Karpas-422 (cell line): ENCODE measurements around the gene NT5E. TPM values are rescaled to one million over a fixed set of nuclear protein-coding genes. Genes with fewer than 3 reads are reported as not detected.
"Not testable (repeated sequence)": the region's sequence is repeated elsewhere in the genome, so short reads cannot be mapped to it uniquely, and the experiment has no call there.

Experiments
- DNase-seq: peaks from one replicate; pipeline ENCODE4 v3.0.0-alpha.2; 2015
- H2AFZ ChIP-seq: fragments of 200-600 bp; sonication (generic); 2 replicates; pipeline ENCODE4 v1.6.1; 2014; ENCODE audit warnings: antibody characterized with exemption, low read length, mixed read lengths
- H3K27ac ChIP-seq: fragments of 200-600 bp; sonication (generic); 2 replicates; pipeline ENCODE4 v1.5.1; 2014; ENCODE audit warnings: mild to moderate bottlenecking, low read length, moderate library complexity
- H3K27me3 ChIP-seq: fragments of 200-600 bp; sonication (generic); 2 replicates; pipeline ENCODE4 v1.6.1; 2014; ENCODE audit warnings: low read length, mixed read lengths
- H3K36me3 ChIP-seq: fragments of 200-600 bp; sonication (generic); 2 replicates; pipeline ENCODE4 v1.6.1; 2014; ENCODE audit warnings: low read length, mixed read lengths; ENCODE audit not compliant: insufficient read depth
- H3K4me1 ChIP-seq: fragments of 200-600 bp; sonication (generic); 2 replicates; pipeline ENCODE4 v1.6.1; 2014; ENCODE audit warnings: mild to moderate bottlenecking, low read length, mixed read lengths
- H3K4me2 ChIP-seq: fragments of 200-600 bp; sonication (generic); 2 replicates; pipeline ENCODE4 v1.6.1; 2014; ENCODE audit warnings: low read length, low read depth, mild to moderate bottlenecking; ENCODE audit not compliant: poor library complexity, severe bottlenecking
- H3K4me3 ChIP-seq: fragments of 200-600 bp; sonication (generic); 2 replicates; pipeline ENCODE4 v1.5.1; 2014; ENCODE audit warnings: mild to moderate bottlenecking, antibody characterized with exemption, low read length, mixed read lengths
- H3K79me2 ChIP-seq: fragments of 200-600 bp; sonication (generic); 2 replicates; pipeline ENCODE4 v1.6.1; 2014; ENCODE audit warnings: mild to moderate bottlenecking, low read length, mixed read lengths
- H3K9ac ChIP-seq: fragments of 200-600 bp; sonication (generic); 2 replicates; pipeline ENCODE4 v1.6.0; 2014; ENCODE audit warnings: low read length
- H3K9me2 ChIP-seq: fragments of 200-600 bp; sonication (generic), shearing (Covaris generic); replicated peaks from 2 replicates; pipeline ENCODE4 v1.6.0; 2014; ENCODE audit warnings: mild to moderate bottlenecking, low read length, moderate library complexity; ENCODE audit not compliant: insufficient read depth
- H3K9me3 ChIP-seq: fragments of 300-700, 200-600 bp; sonication (generic); 2 replicates; pipeline ENCODE4 v1.6.1; 2014; ENCODE audit warnings: low read length, mixed read lengths
- H4K20me1 ChIP-seq: fragments of 200-600 bp; sonication (generic); 2 replicates; pipeline ENCODE4 v1.6.1; 2014; ENCODE audit warnings: mild to moderate bottlenecking, antibody characterized with exemption, low read length, low read depth; ENCODE audit not compliant: insufficient read depth
- total RNA-seq: library from RNA; depleted of rRNA; stranded (reverse); fragments of >200 nt; shearing (Covaris generic); gene quantifications from 2 replicates; pipeline ENCODE4 v1.2.3, GENCODE V29; 2014; ENCODE audit warnings: low replicate concordance

NT5E gene
- total RNA-seq, 1 experiment from 2014 or later: not detected

GRCh38 chr6:85493389-85493788 lies 43.5 kb downstream of the NT5E start:
- no peaks in the 10 kb centered on the region for H3K9me3 ChIP-seq
- no peaks in the 10 kb centered on the region for H3K9me2 ChIP-seq
- no peak overlapping the region for H3K27ac ChIP-seq
- H3K4me1 ChIP-seq: no peaks in the 10 kb centered on the region
- no peak overlapping the region for H3K4me3 ChIP-seq
- no peaks in the 10 kb centered on the region for H3K36me3 ChIP-seq
- no peaks in the 10 kb centered on the region for H4K20me1 ChIP-seq
- no peak for DNase-seq
- H3K4me2 ChIP-seq: no peak overlapping the region
- no peak overlapping the region for H2AFZ ChIP-seq
- H3K27me3 ChIP-seq: no peaks in the 10 kb centered on the region
- H3K79me2 ChIP-seq: no peaks in the 10 kb centered on the region
- H3K9ac ChIP-seq: no peak overlapping the region

DNA sequence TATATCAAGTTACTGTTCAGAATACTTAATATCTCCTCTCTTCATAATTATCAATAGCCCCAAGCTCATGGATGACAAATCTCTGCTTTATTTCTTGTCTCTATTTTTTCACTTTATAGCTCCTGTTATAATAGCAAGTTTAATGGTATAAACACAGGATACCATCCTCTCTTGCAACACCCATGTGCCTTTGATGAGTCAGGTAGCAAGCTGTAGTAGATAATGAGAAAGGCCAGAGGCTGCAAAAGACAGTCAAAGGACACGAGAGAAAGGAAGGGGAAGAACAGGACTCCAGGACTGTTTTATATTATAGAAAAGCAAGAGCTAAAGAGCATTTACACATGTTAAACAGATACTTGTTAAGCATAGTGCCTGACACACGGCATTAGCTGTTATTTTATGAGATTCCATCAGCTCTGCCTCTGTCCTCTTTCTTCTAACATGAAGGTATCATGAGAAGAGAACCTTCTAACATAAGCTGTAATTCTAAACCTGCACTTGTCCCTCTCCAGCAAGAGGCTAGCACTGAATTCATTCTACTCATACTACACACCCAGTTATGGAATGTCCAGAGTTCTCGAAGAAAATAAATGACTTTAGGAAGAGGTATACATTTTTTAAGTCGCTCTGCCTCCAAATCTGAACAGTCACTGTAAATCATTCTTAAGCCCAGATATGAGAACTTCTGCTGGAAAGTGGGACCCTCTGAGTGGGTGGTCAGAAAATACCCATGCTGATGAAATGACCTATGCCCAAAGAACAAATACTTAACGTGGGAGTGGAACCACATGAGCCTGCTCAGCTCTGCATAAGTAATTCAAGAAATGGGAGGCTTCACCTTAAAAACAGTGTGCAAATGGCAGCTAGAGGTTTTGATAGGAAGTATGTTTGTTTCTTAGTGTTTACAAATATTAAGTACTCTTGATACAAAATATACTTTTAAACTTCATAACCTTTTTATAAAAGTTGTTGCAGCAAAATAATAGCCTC lies 45.0 kb downstream of the NT5E start:
- Histone ChIP-seq H3K27me3 (no peaks in the 10 kb centered on the region), H4K20me1 (no peaks in the 10 kb centered on the region), H3K4me3 (no peak overlapping the region), H2AFZ (no peak overlapping the region), H3K4me1 (no peaks in the 10 kb centered on the region), H3K9me2 (no peaks in the 10 kb centered on the region), H3K9me3 (no peaks in the 10 kb centered on the region), H3K9ac (no peak overlapping the region), H3K27ac (no peak overlapping the region), H3K36me3 (no peaks in the 10 kb centered on the region; the same call in 1 of the 2 replicates), H3K79me2 (no peaks in the 10 kb centered on the region), H3K4me2 (no peak overlapping the region)
- no peak for DNase-seq

GRCh38 chr6:85496009-85496579 lies 46.2 kb downstream of the NT5E start:
- Histone ChIP-seq H3K9ac (no peak overlapping the region), H3K27ac (no peak overlapping the region), H3K4me1 (no peaks in the 10 kb centered on the region), H4K20me1 (no peaks in the 10 kb centered on the region), H3K4me2 (no peak overlapping the region), H3K36me3 (peaks cover 3% of the 10 kb centered on the region; the same call in 1 of the 2 replicates), H3K4me3 (no peak overlapping the region), H3K27me3 (no peaks in the 10 kb centered on the region), H3K79me2 (no peaks in the 10 kb centered on the region), H2AFZ (no peak overlapping the region), H3K9me3 (no peaks in the 10 kb centered on the region), H3K9me2 (no peaks in the 10 kb centered on the region)
- no peak for DNase-seq

DNA sequence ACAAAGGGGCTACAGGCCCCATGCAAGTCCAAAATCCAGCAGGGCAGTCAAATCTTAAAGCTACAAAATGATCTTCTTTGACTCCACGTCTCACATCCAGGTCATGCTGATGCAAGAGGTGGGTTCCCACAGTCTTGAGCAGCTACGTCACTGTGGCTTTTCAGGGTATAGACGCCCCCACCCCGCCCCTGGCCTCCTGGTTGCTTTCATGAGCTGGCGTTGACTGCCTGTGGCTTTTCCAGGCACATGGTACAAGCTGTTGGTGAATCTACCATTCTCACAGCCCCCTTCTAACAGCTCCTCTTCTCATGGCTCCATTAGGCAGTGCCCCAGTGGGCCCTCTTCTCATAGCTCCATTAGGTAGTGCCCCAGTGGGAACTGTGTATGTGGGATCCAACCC lies 47.0 kb downstream of the NT5E start:
- no peaks in the 10 kb centered on the region for H3K79me2 ChIP-seq
- no peaks in the 10 kb centered on the region for H3K9me3 ChIP-seq
- H3K4me2 ChIP-seq: no peak overlapping the region
- no peaks in the 10 kb centered on the region for H3K27me3 ChIP-seq
- no peak overlapping the region for H2AFZ ChIP-seq
- no peak overlapping the region for H3K9ac ChIP-seq
- H3K27ac ChIP-seq: no peak overlapping the region
- H3K36me3 ChIP-seq: peaks cover 3% of the 10 kb centered on the region; the same call in 1 of the 2 replicates
- DNase-seq: no peak
- H3K9me2 ChIP-seq: no peaks in the 10 kb centered on the region
- no peak overlapping the region for H3K4me3 ChIP-seq
- H3K4me1 ChIP-seq: no peaks in the 10 kb centered on the region
- no peaks in the 10 kb centered on the region for H4K20me1 ChIP-seq

- Histone ChIP-seq H3K79me2 (no peaks in the 10 kb centered on the region), H2AFZ (no peak overlapping the region), H3K9me3 (no peaks in the 10 kb centered on the region), H3K4me3 (no peak overlapping the region), H3K36me3 (peaks cover 9% of the 10 kb centered on the region), H3K4me2 (no peak overlapping the region), H3K9ac (no peak overlapping the region), H3K27ac (no peak overlapping the region), H3K4me1 (no peaks in the 10 kb centered on the region), H3K9me2 (no peaks in the 10 kb centered on the region), H4K20me1 (no peaks in the 10 kb centered on the region), H3K27me3 (no peaks in the 10 kb centered on the region)
- no peak for DNase-seq
These were observed 48.8 kb downstream of the NT5E start for GRCh38 chr6:85498596-85499258.

GRCh38 chr6:85506441-85507093 lies 56.7 kb downstream of the NT5E start:
- Histone ChIP-seq H3K27ac (no peak overlapping the region), H3K9me2 (no peaks in the 10 kb centered on the region), H3K79me2 (no peaks in the 10 kb centered on the region), H3K9me3 (no peaks in the 10 kb centered on the region), H3K4me3 (no peak overlapping the region), H3K36me3 (peaks cover 49% of the 10 kb centered on the region; the same call in 1 of the 2 replicates), H3K4me2 (no peak overlapping the region), H3K9ac (no peak overlapping the region), H3K27me3 (no peaks in the 10 kb centered on the region), H3K4me1 (no peaks in the 10 kb centered on the region), H4K20me1 (no peaks in the 10 kb centered on the region), H2AFZ (no peak overlapping the region)
- no peak for DNase-seq

DNA sequence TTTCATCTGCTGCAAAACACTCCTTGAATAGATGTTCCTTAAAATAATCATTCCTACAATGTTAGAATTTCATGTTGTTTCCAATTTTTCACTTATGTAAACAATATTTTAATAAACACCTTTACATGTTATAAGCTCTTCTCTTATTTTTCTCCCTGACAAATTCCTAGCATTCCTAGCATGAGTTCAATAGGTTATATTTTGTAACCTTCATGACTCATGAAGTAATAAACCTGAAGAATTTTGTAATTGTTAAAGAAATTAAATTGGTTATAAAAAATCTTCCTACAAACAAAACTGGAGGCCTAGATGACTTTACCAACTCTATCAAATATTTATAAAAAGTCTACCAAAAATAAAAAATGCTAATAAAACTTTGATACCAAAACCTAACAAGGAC lies 66.3 kb downstream of the NT5E start:
- no peak for DNase-seq
- Histone ChIP-seq H3K4me3 (no peak overlapping the region), H3K9me3 (no peaks in the 10 kb centered on the region), H3K9me2 (no peaks in the 10 kb centered on the region), H3K36me3 (peaks cover 36% of the 10 kb centered on the region), H3K4me2 (no peak overlapping the region), H3K27me3 (no peaks in the 10 kb centered on the region), H3K79me2 (no peaks in the 10 kb centered on the region), H4K20me1 (no peaks in the 10 kb centered on the region), H3K27ac (no peak overlapping the region), H3K9ac (no peak overlapping the region), H2AFZ (no peak overlapping the region), H3K4me1 (no peaks in the 10 kb centered on the region)

DNA sequence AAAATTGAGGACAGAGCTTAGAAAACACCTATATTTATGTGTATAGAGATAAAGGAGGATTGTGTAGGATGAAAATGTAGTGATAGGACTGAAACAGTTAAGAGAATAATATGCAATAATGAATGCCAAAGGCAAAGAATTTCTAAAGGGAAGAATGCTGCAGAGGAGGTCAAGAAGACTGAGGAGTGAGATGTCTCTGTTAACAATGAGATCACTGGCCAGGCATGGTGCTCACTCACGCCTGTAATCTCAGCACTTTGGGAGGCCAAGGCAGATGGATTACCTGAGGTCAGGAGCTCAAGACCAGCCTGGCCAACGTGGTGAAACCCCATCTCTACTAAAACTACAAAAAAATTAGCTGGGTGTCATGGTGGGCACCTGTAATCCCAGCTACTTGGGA lies 74.4 kb downstream of the NT5E start:
- not testable (repeated sequence) for H3K9me3 ChIP-seq, H3K4me2 ChIP-seq, H3K9me2 ChIP-seq, DNase-seq, H3K79me2 ChIP-seq, H2AFZ ChIP-seq, H3K4me1 ChIP-seq, H3K9ac ChIP-seq, H3K27me3 ChIP-seq, H3K4me3 ChIP-seq, H3K27ac ChIP-seq, H4K20me1 ChIP-seq
- H3K36me3 ChIP-seq: peaks cover 41% of the 10 kb centered on the region; the same call in 1 of the 2 replicates
